Gastroesophageal sphincter (tissue), 3 donors: ENCODE data around the gene SDK1.

Source experiments
- CTCF ChIP-seq, 4 experiments: fragments of 200-600 bp in 2 of 4; fragments of 450-650 bp in 2 of 4; sonication (generic) in 1 of 4; IDR thresholded peaks; one replicate each; pipeline ENCODE4 v1.5.1; 2017 to 2019; ENCODE audit warnings: antibody characterized with exemption in 4 of 4, mild to moderate bottlenecking in 2 of 4, moderate library complexity in 2 of 4
- POLR2AphosphoS5 ChIP-seq: sonication (generic); formaldehyde crosslinking; IDR thresholded peaks from one replicate; pipeline ENCODE4 v1.6.1; 2017; ENCODE audit warnings: antibody characterized with exemption

- no peak for TF ChIP-seq POLR2AphosphoS5
- no peak for TF ChIP-seq CTCF (IDR thresholded peaks at IDR 0.05)
Observed at GRCh38 chr7:3459111-3459510, 158.1 kb downstream of the SDK1 start.
